HepG2 (cell line): ENCODE data around the gene TRMT6. TPM values are rescaled to one million over a fixed set of nuclear protein-coding genes. Genes with fewer than 3 reads are reported as not detected.

Experiments
- AHR ChIP-seq: IDR thresholded peaks from 2 replicates; pipeline ENCODE4 v1.6.1; 2018; ENCODE audit warnings: missing genetic modification reagents, missing compliant biosample characterization
- ARNT ChIP-seq: fragments of 450-650 bp; IDR thresholded peaks from 2 replicates; pipeline ENCODE4 v1.6.1; 2017
- ATM ChIP-seq: fragments of 450-650 bp; IDR thresholded peaks from 2 replicates; pipeline ENCODE4 v1.7.1; 2017; ENCODE audit warnings: mild to moderate bottlenecking, borderline replicate concordance
- HDAC2 ChIP-seq: sonication (generic); formaldehyde crosslinking; IDR thresholded peaks from 2 replicates; pipeline ENCODE4 v1.4.0; 2020; ENCODE audit warnings: missing genetic modification reagents
- KDM2A ChIP-seq: sonication (generic); formaldehyde crosslinking; IDR thresholded peaks from 2 replicates; pipeline ENCODE4 v1.4.0; 2020; ENCODE audit warnings: low read depth, missing genetic modification reagents, borderline replicate concordance
- NPAS2 ChIP-seq: sonication (generic); formaldehyde crosslinking; IDR thresholded peaks from 2 replicates; pipeline ENCODE4 v1.8.0; 2022; ENCODE audit warnings: mild to moderate bottlenecking, missing genetic modification reagents, borderline replicate concordance
- PRDM10 ChIP-seq: sonication (generic); formaldehyde crosslinking; IDR thresholded peaks from 2 replicates; pipeline ENCODE4 v1.4.0; 2020; ENCODE audit warnings: low read depth, missing genetic modification reagents
- RORA ChIP-seq: sonication (generic); formaldehyde crosslinking; IDR thresholded peaks from 2 replicates; pipeline ENCODE4 v1.5.0; 2020; ENCODE audit warnings: mild to moderate bottlenecking, missing genetic modification reagents, moderate library complexity
- SIN3A ChIP-seq: IDR thresholded peaks from 2 replicates; pipeline ENCODE4 v1.6.1; 2011; ENCODE audit warnings: low read depth, mild to moderate bottlenecking, control low read depth, low read length, borderline replicate concordance
- SNAI1 ChIP-seq: sonication (generic); formaldehyde crosslinking; IDR thresholded peaks from 2 replicates; pipeline ENCODE4 v1.5.0; 2020; ENCODE audit warnings: mild to moderate bottlenecking, missing genetic modification reagents, borderline replicate concordance
- SRSF9 ChIP-seq: fragments of 200-400 bp; formaldehyde crosslinking; IDR thresholded peaks from 2 replicates; pipeline ENCODE4 v1.6.1; 2018; ENCODE audit warnings: borderline replicate concordance, mild to moderate bottlenecking, low read depth, low read length; ENCODE audit not compliant: insufficient read depth, poor library complexity, severe bottlenecking
- TAF1 ChIP-seq: sonication (generic); formaldehyde crosslinking; IDR thresholded peaks from 2 replicates; pipeline ENCODE4 v1.4.0; 2020; ENCODE audit warnings: missing genetic modification reagents
- TBX3 ChIP-seq: fragments of 450-650 bp; IDR thresholded peaks from 2 replicates; pipeline ENCODE4 v1.6.1; 2017; ENCODE audit warnings: antibody characterized with exemption, mild to moderate bottlenecking, inconsistent platforms, borderline replicate concordance
- ZBTB44 ChIP-seq: sonication (generic); formaldehyde crosslinking; IDR thresholded peaks from 2 replicates; pipeline ENCODE4 v1.4.0; 2020; ENCODE audit warnings: missing genetic modification reagents
- ZFP41 ChIP-seq: sonication (generic); formaldehyde crosslinking; IDR thresholded peaks from 2 replicates; pipeline ENCODE4 v1.4.0; 2020; ENCODE audit warnings: mild to moderate bottlenecking, missing genetic modification reagents, borderline replicate concordance
- ZNF232 ChIP-seq: sonication (generic); formaldehyde crosslinking; IDR thresholded peaks from 2 replicates; pipeline ENCODE4 v1.4.0; 2020; ENCODE audit warnings: missing genetic modification reagents, borderline replicate concordance
- ZNF296 ChIP-seq: sonication (generic); formaldehyde crosslinking; conservative IDR thresholded peaks from 2 replicates; pipeline ENCODE4 v1.5.0; 2020; ENCODE audit warnings: mild to moderate bottlenecking, missing genetic modification reagents
- ZNF615 ChIP-seq: sonication (generic); formaldehyde crosslinking; IDR thresholded peaks from 2 replicates; pipeline ENCODE4 v1.5.0; 2020; ENCODE audit warnings: mild to moderate bottlenecking, missing genetic modification reagents, borderline replicate concordance
- ZNF7 ChIP-seq: IDR thresholded peaks from 2 replicates; pipeline ENCODE4 v1.6.1; 2016; ENCODE audit warnings: missing biosample characterization, missing genetic modification reagents
- ZNF766 ChIP-seq: sonication (generic); formaldehyde crosslinking; IDR thresholded peaks from 2 replicates; pipeline ENCODE4 v1.5.0; 2020; ENCODE audit warnings: missing genetic modification reagents, borderline replicate concordance
- ZNF770 ChIP-seq: sonication (generic); formaldehyde crosslinking; IDR thresholded peaks from 2 replicates; pipeline ENCODE4 v1.5.0; 2020; ENCODE audit warnings: mild to moderate bottlenecking, missing genetic modification reagents
- ZNF879 ChIP-seq: sonication (generic); formaldehyde crosslinking; IDR thresholded peaks from 2 replicates; pipeline ENCODE4 v1.8.1; 2023; ENCODE audit warnings: missing genetic modification reagents
- polyA plus RNA-seq, 8 experiments: library from polyadenylated mRNA; depleted of rRNA in 3 of 8; stranded (reverse) in 7 of 8; unstranded in 1 of 8; fragments of >200 nt; fragmentation: Illumina TruSeq in 4 of 8; extraction: Trizol in 4 of 8; gene quantifications; 2 replicates each; pipeline versions ENCODE4 v1.2.1 to v1.2.3, GENCODE V29; 2011 to 2016; ENCODE audit warnings: low read depth in 4 of 8, missing spikeins in 1 of 8, mixed read lengths in 1 of 8; ENCODE audit not compliant: insufficient read depth in 1 of 8
- total RNA-seq, 5 experiments: library from RNA; depleted of rRNA; stranded (reverse); fragments of >200 nt; fragmentation: Illumina TruSeq; extraction: Trizol; gene quantifications; 2 replicates each; pipeline ENCODE4 v1.2.3, GENCODE V29; 2016; ENCODE audit warnings: low read depth in 1 of 5

The TRMT6 gene
- total and polyA plus RNA-seq, 2 of the 13 experiments (the other 11 are each of a cell fraction or from before 2014, with no cell fraction given): 10.5 to 37.8 TPM

GRCh38 chr20:5950271-5951031, at the start of gene TRMT6, which contains the start of gene MCM8 (continued):
- TF ChIP-seq ZNF770 (CRISPR knock-in tag) (peak; percentile 56; the same call in 1 of the 2 replicates), ZFP41 (CRISPR knock-in tag) (peak; percentile 79), ZNF766 (peak; percentile 80; the same call in 1 of the 2 replicates), ZNF232 (CRISPR knock-in tag) (0 out of 2 replicates have a peak, but pooled peaks have one; percentile 16), AHR (CRISPR knock-in tag) (peak; percentile 98), ATM (no peak), NPAS2 (no peak), ZBTB44 (CRISPR knock-in tag) (peak; percentile 77), ZNF879 (CRISPR knock-in tag) (no peak), TBX3 (0 out of 2 replicates have a peak, but pooled peaks have one; percentile 35), KDM2A (CRISPR knock-in tag) (peak; percentile 98), SRSF9 (no peak), TAF1 (CRISPR knock-in tag) (peak; percentile 97), SIN3A (peak; percentile 100), PRDM10 (CRISPR knock-in tag) (no peak; the same call in none of the 2 replicates), SNAI1 (CRISPR knock-in tag) (peak; percentile 95), RORA (CRISPR knock-in tag) (no peak), ZNF296 (CRISPR knock-in tag) (no peak), ZNF7 (CRISPR knock-in tag) (peak; percentile 38; the same call in 1 of the 2 replicates), HDAC2 (CRISPR knock-in tag) (peak; percentile 97), ARNT (no peak), ZNF615 (CRISPR knock-in tag) (peak; percentile 90; the same call in 1 of the 2 replicates)
